ENCODE measurements around the gene FEM1C. TPM values are rescaled to one million over a fixed set of nuclear protein-coding genes. Genes with fewer than 3 reads are reported as not detected.

Gene FEM1C
- total RNA-seq, 1 experiment from 2014 or later, result 10.3 TPM

- Mint-ChIP-seq H3K4me3 (ENCODE audit: unreplicated experiment) (peak overlapping the region; percentile 29), H3K27ac (ENCODE audit: low read depth, unreplicated experiment) (no peak overlapping the region), H3K27me3 (ENCODE audit: insufficient read depth, unreplicated experiment) (no peaks in the 10 kb centered on the region), H3K9me3 (ENCODE audit: unreplicated experiment) (no peaks in the 10 kb centered on the region), H3K4me1 (ENCODE audit: insufficient read depth, unreplicated experiment) (peaks cover 32% of the 10 kb centered on the region), H3K36me3 (ENCODE audit: insufficient read depth, unreplicated experiment) (peaks cover 58% of the 10 kb centered on the region)
- no peak for TF ChIP-seq CTCF (IDR thresholded peaks at IDR 0.05; ENCODE audit: unreplicated experiment)
- no peak for DNase-seq (ENCODE audit: unreplicated experiment)
- no TSS peak for BruUV-seq (replicated peaks)
- intact Hi-C loops (cut with micrococcal nuclease), result no loop called here
- POLR2A ChIA-PET, result interaction anchor here (1.4 to 2.4 kb wide), 2 partner anchors 10 to 13 kb away, joined by 6 to 24 read pairs; partner anchors contain the start of gene FEM1C
- CTCF ChIA-PET, result interaction anchor here (1.1 kb wide), 1 partner anchor 60 kb away, joined by 3 read pairs; no protein-coding TSS in a partner anchor
Measured at GRCh38 chr5:115530426-115530825, 14.1 kb downstream of the FEM1C start.

GRCh38 chr5:115526604-115527003 is 18.0 kb downstream of the FEM1C start:
- ChIA-PET CTCF (interaction anchor here (0.6 kb wide), 1 partner anchor 17 kb away, joined by 3 read pairs; no protein-coding TSS in a partner anchor), POLR2A (interaction anchor here (2.5 kb wide), 1 partner anchor 17 kb away, joined by 21 read pairs; the partner anchor contains the start of gene FEM1C)
- no TSS peak for BruUV-seq (replicated peaks)
- no peak for DNase-seq (ENCODE audit: unreplicated experiment)
- Mint-ChIP-seq H3K4me1 (ENCODE audit: insufficient read depth, unreplicated experiment) (peaks cover 28% of the 10 kb centered on the region), H3K9me3 (ENCODE audit: unreplicated experiment) (no peaks in the 10 kb centered on the region), H3K27ac (ENCODE audit: low read depth, unreplicated experiment) (no peak overlapping the region), H3K4me3 (ENCODE audit: unreplicated experiment) (no peak overlapping the region), H3K27me3 (ENCODE audit: insufficient read depth, unreplicated experiment) (no peaks in the 10 kb centered on the region), H3K36me3 (ENCODE audit: insufficient read depth, unreplicated experiment) (peaks cover 57% of the 10 kb centered on the region)
- intact Hi-C loops (cut with micrococcal nuclease), result no loop called here
- TF ChIP-seq CTCF (IDR thresholded peaks at IDR 0.05; ENCODE audit: unreplicated experiment), result no peak

- H3K4me1 Mint-ChIP-seq (ENCODE audit: insufficient read depth, unreplicated experiment), result peaks cover 22% of the 10 kb centered on the region
- H3K27ac Mint-ChIP-seq (ENCODE audit: low read depth, unreplicated experiment), result no peak overlapping the region
- ChIA-PET CTCF (interaction anchor here (0.5 to 0.7 kb wide), 3 partner anchors 64 to 214 kb away, joined by 3 read pairs; no protein-coding TSS in a partner anchor), POLR2A (interaction anchor here (2.4 to 2.5 kb wide), 2 partner anchors 19 to 53 kb away, joined by 6 to 21 read pairs; partner anchors contain the start of gene FEM1C)
- intact Hi-C loops (cut with micrococcal nuclease), result no loop called here
- peaks cover 68% of the 10 kb centered on the region for H3K36me3 Mint-ChIP-seq (ENCODE audit: insufficient read depth, unreplicated experiment)
- no peak overlapping the region for H3K4me3 Mint-ChIP-seq (ENCODE audit: unreplicated experiment)
- TSS peak; percentile 12 for BruUV-seq (replicated peaks)
- no peaks in the 10 kb centered on the region for H3K27me3 Mint-ChIP-seq (ENCODE audit: insufficient read depth, unreplicated experiment)
- TF ChIP-seq CTCF (IDR thresholded peaks at IDR 0.05; ENCODE audit: unreplicated experiment), result no peak
- no peaks in the 10 kb centered on the region for H3K9me3 Mint-ChIP-seq (ENCODE audit: unreplicated experiment)
- DNase-seq (ENCODE audit: unreplicated experiment), result no peak
Measured at GRCh38 chr5:115524199-115524847, 20.3 kb downstream of the FEM1C start.

- no TSS peak for BruUV-seq (replicated peaks)
- Mint-ChIP-seq H3K4me1 (ENCODE audit: insufficient read depth, unreplicated experiment) (peaks cover 14% of the 10 kb centered on the region), H3K4me3 (ENCODE audit: unreplicated experiment) (no peak overlapping the region), H3K9me3 (ENCODE audit: unreplicated experiment) (no peaks in the 10 kb centered on the region), H3K27me3 (ENCODE audit: insufficient read depth, unreplicated experiment) (no peaks in the 10 kb centered on the region), H3K27ac (ENCODE audit: low read depth, unreplicated experiment) (no peak overlapping the region), H3K36me3 (ENCODE audit: insufficient read depth, unreplicated experiment) (peaks cover 65% of the 10 kb centered on the region)
- TF ChIP-seq CTCF (IDR thresholded peaks at IDR 0.05; ENCODE audit: unreplicated experiment), result no peak
- DNase-seq (ENCODE audit: unreplicated experiment), result no peak
- ChIA-PET CTCF (interaction anchor here (1.0 to 1.1 kb wide), 2 partner anchors 15 to 40 kb away, joined by 3 read pairs; no protein-coding TSS in a partner anchor), POLR2A (interaction anchor here (1.4 to 2.4 kb wide), 3 partner anchors 14 to 51 kb away, joined by 4 to 6 read pairs (median 5); no protein-coding TSS in a partner anchor)
- intact Hi-C loops (cut with micrococcal nuclease), result no loop called here
Measured at GRCh38 chr5:115522832-115523403, 21.7 kb downstream of the FEM1C start.

All from MCF 10A (cell line).